ENCODE results near the gene GPATCH1.

DNA sequence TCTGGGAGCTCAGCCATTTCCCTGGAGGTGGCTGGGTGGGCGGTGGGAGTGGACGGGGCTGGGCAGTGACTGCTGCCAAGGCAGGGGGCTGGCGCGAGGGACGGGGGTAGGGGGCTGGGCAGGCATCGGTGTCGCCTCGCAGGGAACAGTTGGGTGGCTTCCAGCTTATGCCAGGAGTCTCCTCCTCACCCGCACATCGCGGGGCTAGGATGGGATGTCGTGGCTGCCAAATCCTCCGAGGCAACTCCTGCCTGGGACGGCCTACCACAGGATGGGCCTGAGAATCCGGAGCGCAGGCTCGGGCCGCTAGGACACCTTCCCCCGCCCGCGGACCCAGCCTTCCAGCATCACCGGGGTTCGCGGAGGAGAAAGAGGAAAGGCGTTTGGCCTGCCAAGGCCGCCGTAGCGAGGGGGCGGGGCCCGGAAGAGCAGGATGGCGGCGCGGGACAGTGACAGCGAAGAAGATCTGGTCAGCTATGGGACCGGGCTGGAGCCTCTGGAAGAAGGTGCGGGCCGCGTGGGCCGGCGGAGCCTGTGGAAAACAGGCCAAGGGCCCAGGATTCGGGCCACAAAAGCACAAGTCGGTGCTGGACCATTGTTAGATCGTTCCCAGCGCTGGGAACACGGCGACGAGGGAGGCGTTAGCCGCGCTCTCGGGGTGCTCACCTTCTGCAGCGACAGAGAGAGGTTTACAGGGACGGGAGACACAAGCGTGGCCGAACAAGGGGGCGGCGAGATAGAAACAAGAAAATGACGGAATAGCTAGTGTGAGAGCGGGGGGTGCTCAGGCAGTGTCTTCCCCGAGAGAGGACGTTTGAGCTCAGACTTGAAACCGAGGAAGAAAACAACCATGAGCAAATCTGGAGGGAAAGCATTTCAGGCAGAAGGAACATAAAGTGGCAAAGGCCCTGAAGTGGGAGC, at the start of gene GPATCH1:
- TF ChIP-seq EZH2 (IDR thresholded peaks at IDR 0.05; ENCODE audit: borderline replicate concordance, low read depth, low read length, severe bottlenecking): no peak
- TF ChIP-seq, protein P1, sequence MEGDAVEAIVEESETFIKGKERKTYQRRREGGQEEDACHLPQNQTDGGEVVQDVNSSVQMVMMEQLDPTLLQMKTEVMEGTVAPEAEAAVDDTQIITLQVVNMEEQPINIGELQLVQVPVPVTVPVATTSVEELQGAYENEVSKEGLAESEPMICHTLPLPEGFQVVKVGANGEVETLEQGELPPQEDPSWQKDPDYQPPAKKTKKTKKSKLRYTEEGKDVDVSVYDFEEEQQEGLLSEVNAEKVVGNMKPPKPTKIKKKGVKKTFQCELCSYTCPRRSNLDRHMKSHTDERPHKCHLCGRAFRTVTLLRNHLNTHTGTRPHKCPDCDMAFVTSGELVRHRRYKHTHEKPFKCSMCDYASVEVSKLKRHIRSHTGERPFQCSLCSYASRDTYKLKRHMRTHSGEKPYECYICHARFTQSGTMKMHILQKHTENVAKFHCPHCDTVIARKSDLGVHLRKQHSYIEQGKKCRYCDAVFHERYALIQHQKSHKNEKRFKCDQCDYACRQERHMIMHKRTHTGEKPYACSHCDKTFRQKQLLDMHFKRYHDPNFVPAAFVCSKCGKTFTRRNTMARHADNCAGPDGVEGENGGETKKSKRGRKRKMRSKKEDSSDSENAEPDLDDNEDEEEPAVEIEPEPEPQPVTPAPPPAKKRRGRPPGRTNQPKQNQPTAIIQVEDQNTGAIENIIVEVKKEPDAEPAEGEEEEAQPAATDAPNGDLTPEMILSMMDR (IDR thresholded peaks at IDR 0.05; ENCODE audit: borderline replicate concordance, extremely low read depth, low read length, poor library complexity, severe bottlenecking): no peak
